Measurements from ENCODE around the gene AFP.

The AFP gene

DNA sequence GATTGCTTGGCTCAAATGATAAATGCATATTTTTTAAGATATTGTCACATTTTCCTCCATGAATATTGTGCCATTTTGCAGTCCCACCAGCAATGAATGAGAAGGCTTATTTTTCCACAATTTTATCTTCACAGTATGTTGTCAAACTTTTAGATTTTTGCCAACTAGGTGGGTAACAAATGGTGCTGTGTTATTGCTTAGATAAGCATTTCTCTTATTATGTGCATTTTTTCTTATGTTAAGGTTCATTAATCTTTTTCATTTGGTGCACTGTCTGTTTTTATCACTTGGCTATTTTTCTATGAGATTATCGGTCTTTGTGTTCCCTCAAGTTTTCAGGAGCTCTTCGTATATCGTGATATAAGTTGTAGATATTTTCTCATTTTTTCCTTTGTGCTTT lies 32.1 kb downstream of the AFP start:
- DNase-seq = no peak

DNA sequence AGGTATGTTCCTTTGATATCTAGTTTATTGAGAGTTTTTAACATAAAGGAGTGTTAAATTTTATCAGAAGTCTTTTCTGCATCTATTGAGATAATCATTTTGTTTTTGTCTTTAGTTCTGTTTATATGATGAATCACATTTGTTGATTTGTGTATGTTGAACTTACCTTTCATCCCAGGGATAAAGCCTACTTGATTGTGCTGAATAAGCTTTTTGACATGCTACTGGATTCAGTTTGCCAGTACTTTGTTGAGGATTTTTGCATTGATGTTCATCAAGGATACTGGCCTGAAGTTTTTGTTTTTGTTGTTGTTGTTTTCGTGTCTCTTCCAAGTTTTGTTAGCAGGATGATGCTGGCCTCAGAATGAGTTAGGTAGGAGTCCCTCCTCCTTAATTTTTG lies 34.7 kb downstream of the AFP start:
- no peak for DNase-seq

DNA sequence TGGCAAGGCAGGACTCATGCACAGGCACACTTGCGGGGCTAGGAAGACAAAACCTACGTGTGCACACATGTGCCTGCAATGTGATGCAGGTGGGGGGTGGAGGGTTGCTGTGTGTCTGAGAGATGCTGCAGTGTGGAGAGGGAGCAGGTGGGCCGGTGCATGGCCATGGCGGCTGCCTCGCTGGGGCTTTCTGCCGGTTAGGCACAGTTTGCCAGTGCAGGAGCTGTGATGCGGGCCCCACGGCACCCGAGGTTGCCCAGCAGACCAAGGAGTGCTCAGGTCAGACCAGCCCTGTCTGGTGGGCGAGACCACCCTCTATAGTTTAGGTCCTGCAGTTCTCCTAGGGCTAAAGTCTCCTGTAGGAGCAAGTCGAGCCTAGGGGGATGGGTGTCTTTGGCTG lies 41.2 kb downstream of the AFP start:
- DNase-seq = no peak

DNA sequence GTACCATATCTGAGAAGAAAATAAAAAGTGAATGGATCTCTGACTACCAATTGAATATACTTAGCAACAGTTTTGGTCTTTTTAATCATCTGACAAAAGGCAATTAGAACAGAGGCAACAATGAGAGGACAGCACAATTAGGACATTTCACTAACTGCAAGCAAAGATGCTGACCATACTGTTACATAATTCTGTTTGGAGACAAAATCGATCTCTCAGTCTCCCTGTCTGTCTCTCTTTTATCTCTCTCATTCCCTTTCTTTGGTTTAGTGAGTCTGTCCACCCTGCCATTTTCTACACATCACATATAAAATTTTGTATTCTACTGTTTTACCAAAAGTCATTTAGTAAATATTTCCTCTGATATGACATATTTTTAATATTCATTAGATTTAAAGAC lies 43.3 kb downstream of the AFP start:
- no peak for DNase-seq

DNA sequence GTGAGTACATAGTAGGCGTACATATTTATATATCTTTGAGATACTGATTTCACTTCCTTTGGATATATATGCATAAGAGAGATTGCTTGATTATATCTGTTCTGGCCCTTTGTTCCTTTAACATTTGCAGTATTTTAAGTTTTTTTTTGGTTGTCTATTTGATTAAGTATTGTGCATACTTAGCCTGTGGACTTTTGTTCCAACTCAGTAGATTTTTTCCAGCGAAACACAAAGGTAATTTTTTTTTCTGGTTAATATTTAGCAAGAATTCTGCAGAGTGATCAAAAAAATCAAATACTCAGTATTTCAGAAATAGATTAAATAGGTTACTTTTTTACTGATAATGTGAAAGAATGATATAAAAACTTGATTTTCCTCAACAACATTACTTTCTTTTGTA lies 45.3 kb downstream of the AFP start, which contains the start of gene AFM:
Gene AFM, plus strand, starts transcription at position 388 of the 400 bp plus-strand sequence. CDS start 31 bp downstream, outside the sequence.
- DNase-seq = no peak

DNA sequence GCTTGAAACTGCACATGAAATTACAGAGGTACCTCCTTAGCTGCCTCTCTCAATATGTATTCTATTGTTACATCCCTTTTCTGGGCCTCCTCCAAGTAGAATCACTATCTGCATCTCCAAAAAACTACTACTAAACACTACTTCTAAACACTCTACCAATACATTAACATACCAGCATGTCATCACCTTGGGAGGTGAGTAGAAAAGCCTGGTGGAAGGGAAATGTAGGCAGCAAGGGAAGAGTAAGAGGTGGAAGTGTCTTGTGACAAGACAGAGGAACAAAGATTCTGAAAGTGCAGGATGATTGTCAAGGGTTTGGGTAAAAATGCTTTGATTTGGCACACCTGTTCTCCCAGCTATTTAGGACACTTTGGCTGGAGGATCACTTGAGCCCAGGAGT lies 49.1 kb downstream of the AFP start:
- no peak for DNase-seq

DNA sequence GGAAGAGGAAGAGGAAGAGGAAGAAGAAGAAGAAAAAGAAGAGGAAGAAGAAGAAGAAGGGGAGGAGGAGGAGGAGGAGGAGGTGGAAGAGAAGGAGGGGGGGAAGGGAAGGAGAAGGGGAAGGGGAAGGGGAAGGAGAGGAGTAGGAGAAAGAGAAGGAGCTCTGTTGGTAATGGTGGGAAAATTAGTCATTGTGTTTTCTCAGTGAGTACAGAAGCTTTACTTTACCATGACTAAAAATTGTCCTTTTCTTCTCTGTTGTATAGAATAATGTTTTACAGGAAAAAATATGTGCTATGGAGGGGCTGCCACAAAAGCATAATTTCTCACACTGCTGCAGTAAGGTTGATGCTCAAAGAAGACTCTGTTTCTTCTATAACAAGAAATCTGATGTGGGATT lies 49.6 kb downstream of the AFP start:
- DNase-seq = no peak

DNA sequence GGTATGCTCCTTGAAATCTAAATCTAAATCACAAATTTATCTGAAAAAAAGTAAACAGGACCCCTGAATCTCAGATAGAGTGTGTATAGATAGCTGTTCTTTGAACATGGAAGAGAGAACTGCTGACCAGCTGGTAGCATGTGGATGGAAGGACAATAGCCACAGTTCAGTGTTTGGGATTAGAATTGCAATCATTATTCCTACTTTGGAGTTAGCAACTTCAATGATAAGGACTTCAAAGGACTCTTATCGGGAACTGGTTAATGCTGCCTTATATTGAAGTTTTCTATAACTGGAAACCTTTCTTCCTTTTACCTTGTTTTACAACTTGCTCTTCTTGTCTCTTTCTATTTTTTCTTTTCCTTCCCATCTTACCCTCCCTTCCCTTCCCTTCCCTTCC lies 50.5 kb downstream of the AFP start:
- no peak for DNase-seq

DNA sequence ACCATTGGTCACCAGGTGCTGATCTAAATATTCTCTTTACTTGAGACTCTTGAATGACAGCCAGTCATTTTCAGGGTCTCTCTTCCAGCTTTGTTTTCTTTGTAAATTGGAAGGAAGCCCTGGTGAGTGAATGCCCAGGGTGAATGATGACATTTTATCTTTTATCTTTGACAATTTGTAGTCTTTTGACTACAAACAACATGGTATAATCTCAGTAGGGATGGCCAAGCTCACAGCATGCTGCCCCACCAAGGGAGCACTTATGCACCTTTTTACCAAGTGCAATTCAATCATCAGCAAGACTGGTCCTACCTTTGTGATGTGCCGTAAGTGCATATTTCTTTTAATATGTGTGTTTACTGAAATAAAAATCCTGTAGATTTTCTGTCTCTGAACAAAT lies 51.2 kb downstream of the AFP start:
- DNase-seq = no peak

DNA sequence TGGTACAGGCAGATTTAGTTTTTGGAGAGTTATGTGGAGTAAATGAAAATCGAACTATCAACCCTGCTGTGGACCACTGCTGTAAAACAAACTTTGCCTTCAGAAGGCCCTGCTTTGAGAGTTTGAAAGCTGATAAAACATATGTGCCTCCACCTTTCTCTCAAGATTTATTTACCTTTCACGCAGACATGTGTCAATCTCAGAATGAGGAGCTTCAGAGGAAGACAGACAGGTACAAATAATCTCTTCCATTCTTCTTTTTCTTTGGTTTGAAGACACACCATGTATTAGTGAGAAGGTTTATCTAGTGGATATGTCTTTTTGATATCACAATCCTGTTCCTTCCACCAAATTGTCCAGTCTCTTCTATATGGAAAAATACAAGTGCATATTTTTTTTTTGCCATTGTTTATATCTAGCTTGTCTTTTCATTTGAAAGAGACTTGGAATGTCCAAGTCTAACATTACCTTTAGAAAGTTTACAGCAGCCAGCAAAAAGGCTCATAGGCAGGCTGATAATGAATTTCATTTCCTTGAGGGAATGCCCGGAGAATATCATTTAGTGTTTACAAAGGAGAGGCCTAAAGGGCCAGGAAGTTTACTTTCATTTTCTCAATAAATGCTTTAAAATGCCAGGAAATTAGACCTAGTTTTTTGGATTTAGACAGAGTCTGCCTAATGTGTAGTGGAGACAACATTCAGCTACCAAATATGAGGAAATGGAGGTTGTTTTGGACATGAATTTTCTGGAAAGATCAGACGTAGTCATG lies 64.2 kb downstream of the AFP start:
- no peak for DNase-seq

DNA sequence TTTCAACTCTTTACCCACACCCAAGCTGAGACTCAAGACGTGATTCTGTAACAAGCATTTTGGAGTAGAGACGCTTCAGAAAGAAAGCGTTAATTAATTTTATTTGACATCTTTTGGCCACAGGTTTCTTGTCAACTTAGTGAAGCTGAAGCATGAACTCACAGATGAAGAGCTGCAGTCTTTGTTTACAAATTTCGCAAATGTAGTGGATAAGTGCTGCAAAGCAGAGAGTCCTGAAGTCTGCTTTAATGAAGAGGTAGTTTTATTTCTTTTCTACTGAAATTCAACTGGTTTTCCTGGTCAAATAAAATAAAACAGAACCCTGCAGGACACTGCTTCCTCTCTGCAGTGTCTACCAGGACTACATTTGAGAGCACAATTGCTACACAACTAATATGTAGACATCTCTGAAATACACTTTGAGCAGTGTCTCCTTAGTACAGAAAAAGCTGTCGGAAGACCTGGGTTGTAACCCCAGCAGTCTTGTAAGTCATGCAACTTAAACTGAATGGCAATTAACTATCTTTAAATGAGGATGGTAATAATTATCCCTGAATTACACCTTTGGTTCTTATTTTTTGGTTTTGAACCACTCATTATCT lies 65.7 kb downstream of the AFP start:
- no peak for DNase-seq

DNA sequence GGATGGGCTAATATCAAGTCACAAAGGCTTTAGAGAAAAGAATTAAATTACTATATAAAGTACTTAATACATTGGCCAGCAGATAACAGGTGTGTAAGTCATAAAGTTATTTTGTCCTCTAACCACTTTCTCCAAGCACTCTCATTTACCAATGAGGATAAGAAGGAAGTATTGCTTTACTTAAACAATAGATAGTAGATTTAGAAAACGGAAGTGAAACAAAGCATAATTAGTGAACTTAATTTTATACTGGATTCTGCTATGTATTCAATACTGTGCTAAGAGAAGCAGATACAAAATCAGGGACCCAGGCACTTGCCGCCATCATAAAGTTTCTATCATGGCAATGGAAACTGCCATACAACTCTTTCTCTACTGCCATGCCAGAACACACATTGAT lies 69.5 kb downstream of the AFP start:
- DNase-seq = no peak

Measured in amniotic stem cell (primary cell).